Muscle layer of colon (tissue), 2 donors: ENCODE data around the gene ATG14.
A peak's percentile ranks its signal among the peaks of the same experiment; 100 is the strongest.
"Not testable (repeated sequence)": the region's sequence is repeated elsewhere in the genome, so short reads cannot be mapped to it uniquely, and the experiment has no call there.

Experiments used
- H3K27ac ChIP-seq: one replicate; pipeline ENCODE4 v1.7.0; 2013; ENCODE audit warnings: low read depth, mild to moderate bottlenecking, low read length, moderate library complexity
- H3K27me3 ChIP-seq, 2 donors: one replicate each; pipeline ENCODE4 v1.7.0; 2013; ENCODE audit warnings: low read length in 2 of 2, mild to moderate bottlenecking in 2 of 2; ENCODE audit not compliant: insufficient read depth in 2 of 2, control insufficient read depth in 1 of 2
- H3K36me3 ChIP-seq: one replicate; pipeline ENCODE4 v1.7.0; 2013; ENCODE audit warnings: mild to moderate bottlenecking, low read length; ENCODE audit not compliant: insufficient read depth
- H3K4me1 ChIP-seq: one replicate; pipeline ENCODE4 v1.7.0; 2013; ENCODE audit warnings: mild to moderate bottlenecking, low read length; ENCODE audit not compliant: insufficient read depth
- H3K4me3 ChIP-seq, 2 donors: one replicate each; pipeline ENCODE4 v1.7.0; 2013; ENCODE audit warnings: low read length in 2 of 2, low read depth in 1 of 2, mild to moderate bottlenecking in 1 of 2, moderate library complexity in 1 of 2
- H3K9ac ChIP-seq: one replicate; pipeline ENCODE4 v1.7.0; 2013; ENCODE audit warnings: low read length
- H3K9me3 ChIP-seq: one replicate; pipeline ENCODE4 v1.7.0; 2013; ENCODE audit warnings: mild to moderate bottlenecking, low read length
- donor health status: abdominal sarcoma.
- donor health status: Adenocarcinoma of cecum.

The ATG14 gene, protein sequence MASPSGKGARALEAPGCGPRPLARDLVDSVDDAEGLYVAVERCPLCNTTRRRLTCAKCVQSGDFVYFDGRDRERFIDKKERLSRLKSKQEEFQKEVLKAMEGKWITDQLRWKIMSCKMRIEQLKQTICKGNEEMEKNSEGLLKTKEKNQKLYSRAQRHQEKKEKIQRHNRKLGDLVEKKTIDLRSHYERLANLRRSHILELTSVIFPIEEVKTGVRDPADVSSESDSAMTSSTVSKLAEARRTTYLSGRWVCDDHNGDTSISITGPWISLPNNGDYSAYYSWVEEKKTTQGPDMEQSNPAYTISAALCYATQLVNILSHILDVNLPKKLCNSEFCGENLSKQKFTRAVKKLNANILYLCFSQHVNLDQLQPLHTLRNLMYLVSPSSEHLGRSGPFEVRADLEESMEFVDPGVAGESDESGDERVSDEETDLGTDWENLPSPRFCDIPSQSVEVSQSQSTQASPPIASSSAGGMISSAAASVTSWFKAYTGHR

GRCh38 chr14:55411426-55412389 is at the start of gene ATG14:
TSS of gene ATG14 (minus strand) at chr14:55411830. CDS start at chr14:55411822, 8 bp downstream.
- peak within 1 kb of the TSS; percentile 90 to 91 for H3K4me3 ChIP-seq
- peaks cover 15% of the 10 kb centered on the region for H3K4me1 ChIP-seq
- peak within 1 kb of the TSS; percentile 96 for H3K27ac ChIP-seq
- peak within 1 kb of the TSS; percentile 87 for H3K9ac ChIP-seq
- no peaks in the 10 kb centered on the region for H3K27me3 ChIP-seq
- H3K36me3 ChIP-seq, result no peaks in the 10 kb centered on the region
- no peaks in the 10 kb centered on the region for H3K9me3 ChIP-seq

DNA sequence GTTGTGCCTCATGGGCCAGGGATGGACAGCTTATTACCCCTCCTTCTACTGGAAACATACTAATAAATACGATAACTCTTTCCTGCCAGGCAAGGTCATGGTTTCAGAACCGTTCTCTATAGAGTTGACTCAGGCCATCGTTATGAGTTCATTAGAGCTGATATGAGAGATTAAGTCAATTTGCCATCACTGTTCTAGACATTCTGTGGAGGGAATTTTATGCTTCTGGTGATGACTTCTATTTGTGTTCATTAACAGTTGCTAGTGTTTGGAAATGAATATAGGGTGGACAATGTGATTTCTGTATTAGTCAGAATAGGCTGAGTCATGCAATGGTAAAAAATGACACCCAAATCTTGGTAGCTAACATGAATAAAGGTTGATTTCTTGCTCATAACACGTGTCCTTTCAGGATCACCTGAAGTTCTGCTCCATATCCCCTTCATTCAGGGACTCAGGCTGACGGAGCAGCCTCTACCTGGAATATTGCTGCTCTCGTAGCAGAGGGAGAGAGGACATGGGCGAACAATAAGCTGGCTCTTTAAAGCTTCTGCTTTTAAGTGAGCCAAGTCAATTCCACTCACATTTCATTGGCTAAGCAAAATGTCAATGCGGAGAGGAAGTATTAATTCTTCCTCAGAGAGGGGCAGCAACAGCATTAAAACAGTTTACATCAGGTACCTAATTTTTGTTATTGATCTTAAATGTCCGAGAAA is 47.3 kb upstream of the ATG14 start:
- Histone ChIP-seq H3K27me3 (no peaks in the 10 kb centered on the region), H3K4me3 (no peak overlapping the region), H3K9me3 (no peaks in the 10 kb centered on the region), H3K9ac (no peak overlapping the region), H3K27ac (no peak overlapping the region), H3K4me1 (peaks cover 10% of the 10 kb centered on the region), H3K36me3 (no peaks in the 10 kb centered on the region)

- H3K9ac ChIP-seq, result no peak overlapping the region
- H3K36me3 ChIP-seq, result no peaks in the 10 kb centered on the region
- H3K27ac ChIP-seq, result no peak overlapping the region
- no peaks in the 10 kb centered on the region for H3K27me3 ChIP-seq
- no peaks in the 10 kb centered on the region for H3K9me3 ChIP-seq
- H3K4me1 ChIP-seq, result peaks cover 14% of the 10 kb centered on the region
- H3K4me3 ChIP-seq, result no peak overlapping the region
Measured at GRCh38 chr14:55457496-55457895, 45.9 kb upstream of the ATG14 start.

DNA sequence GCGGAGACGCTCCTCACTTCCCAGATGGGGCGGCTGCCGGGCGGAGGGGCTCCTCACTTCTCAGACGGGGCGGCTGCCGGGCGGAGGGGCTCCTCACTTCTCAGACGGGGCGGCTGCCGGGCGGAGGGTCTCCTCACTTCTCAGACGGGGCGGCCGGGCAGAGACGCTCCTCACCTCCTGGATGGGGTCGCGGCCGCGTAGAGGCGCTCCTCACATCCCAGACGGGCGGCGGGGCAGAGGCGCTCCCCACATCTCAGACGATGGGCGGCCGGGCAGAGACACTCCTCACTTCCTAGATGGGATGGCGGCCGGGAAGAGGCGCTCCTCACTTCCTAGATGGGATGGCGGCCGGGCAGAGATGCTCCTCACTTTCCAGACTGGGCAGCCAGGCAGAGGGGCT is 44.8 kb upstream of the ATG14 start:
- peaks cover 14% of the 10 kb centered on the region for H3K4me1 ChIP-seq
- not testable (repeated sequence) for H3K36me3 ChIP-seq, H3K27ac ChIP-seq, H3K4me3 ChIP-seq, H3K9me3 ChIP-seq, H3K9ac ChIP-seq, H3K27me3 ChIP-seq

DNA sequence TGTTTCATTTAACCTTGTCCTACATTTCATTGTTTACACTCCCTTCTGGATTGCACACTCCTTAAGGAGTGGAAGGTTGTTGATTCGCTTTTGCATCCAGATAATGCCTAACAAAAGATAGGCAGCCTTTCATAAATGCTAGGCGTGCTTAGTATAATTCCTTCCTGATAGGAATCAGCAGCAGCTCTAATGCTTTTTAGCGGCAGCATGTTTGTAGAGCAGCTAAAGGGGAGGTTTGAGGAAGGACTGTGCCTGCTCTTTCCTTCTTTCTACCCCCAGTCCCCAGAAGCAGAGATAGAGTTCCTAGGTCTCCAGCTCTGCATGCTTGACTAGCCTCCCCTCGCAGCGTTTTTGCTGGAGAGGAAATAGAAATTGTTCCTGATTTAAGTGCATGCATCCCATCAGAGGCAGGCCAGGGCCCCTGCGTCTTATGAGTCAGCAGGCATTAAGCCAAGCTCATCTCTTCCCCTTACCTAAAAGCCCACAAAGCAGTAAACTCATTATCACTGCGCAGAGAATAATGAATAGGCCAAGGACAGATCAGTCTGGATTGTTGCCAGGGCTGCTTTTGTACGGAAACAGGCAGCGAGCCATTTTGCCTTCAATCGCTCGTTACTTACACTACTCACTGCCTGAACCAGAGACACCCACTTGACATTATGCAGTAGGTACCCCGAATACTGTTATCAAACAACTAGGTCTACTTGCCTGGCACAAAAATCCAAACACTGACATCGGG is 42.8 kb upstream of the ATG14 start:
- peak overlapping the region in 1 of 2 donors; percentile 35 for H3K4me3 ChIP-seq

GRCh38 chr14:55451950-55452349 is 40.3 kb upstream of the ATG14 start:
- Histone ChIP-seq H3K4me1 (peaks cover 21% of the 10 kb centered on the region), H3K36me3 (no peaks in the 10 kb centered on the region), H3K9ac (no peak overlapping the region), H3K9me3 (no peaks in the 10 kb centered on the region), H3K27ac (no peak overlapping the region), H3K27me3 (no peaks in the 10 kb centered on the region), H3K4me3 (no peak overlapping the region)

More for the DNA sequence above, 42.8 kb upstream of the ATG14 start:
- no peak overlapping the region for H3K9ac ChIP-seq
- H3K27me3 ChIP-seq, result no peaks in the 10 kb centered on the region
- peaks cover 14% of the 10 kb centered on the region for H3K4me1 ChIP-seq
- H3K36me3 ChIP-seq, result no peaks in the 10 kb centered on the region
- H3K9me3 ChIP-seq, result no peaks in the 10 kb centered on the region
- H3K27ac ChIP-seq, result peak overlapping the region; percentile 61

GRCh38 chr14:55451398-55451797 is 39.8 kb upstream of the ATG14 start:
- H3K27me3 ChIP-seq, result no peaks in the 10 kb centered on the region
- H3K4me3 ChIP-seq, result no peak overlapping the region
- no peak overlapping the region for H3K27ac ChIP-seq
- H3K9me3 ChIP-seq, result no peaks in the 10 kb centered on the region
- H3K9ac ChIP-seq, result no peak overlapping the region
- H3K36me3 ChIP-seq, result no peaks in the 10 kb centered on the region
- H3K4me1 ChIP-seq, result peaks cover 21% of the 10 kb centered on the region

- Histone ChIP-seq H3K27ac (no peak overlapping the region), H3K9me3 (no peaks in the 10 kb centered on the region), H3K9ac (no peak overlapping the region), H3K36me3 (no peaks in the 10 kb centered on the region), H3K4me3 (no peak overlapping the region), H3K27me3 (no peaks in the 10 kb centered on the region), H3K4me1 (peaks cover 21% of the 10 kb centered on the region)
Measured at GRCh38 chr14:55450987-55451386, 39.4 kb upstream of the ATG14 start.

DNA sequence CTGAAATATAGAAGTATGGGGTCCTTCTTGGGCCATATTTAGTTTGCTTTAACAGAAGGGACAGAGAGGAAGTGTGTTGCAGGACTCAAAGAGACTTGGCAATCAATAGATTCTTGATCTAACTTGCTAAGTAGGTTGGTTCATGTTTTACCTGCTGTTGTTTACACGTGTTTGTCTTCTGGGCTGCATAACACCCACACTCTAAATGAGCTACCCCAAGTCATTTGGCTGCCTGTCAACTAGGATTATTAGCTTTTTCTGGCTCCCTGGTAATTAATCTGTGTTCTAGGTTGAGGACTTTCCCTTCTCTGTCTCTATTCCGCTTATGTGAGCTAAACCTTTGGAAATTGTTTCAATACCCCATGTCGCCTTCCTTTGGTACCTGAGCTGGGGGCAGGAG is 38.9 kb upstream of the ATG14 start:
- peaks cover 21% of the 10 kb centered on the region for H3K4me1 ChIP-seq
- no peak overlapping the region for H3K27ac ChIP-seq
- no peaks in the 10 kb centered on the region for H3K36me3 ChIP-seq
- no peak overlapping the region for H3K9ac ChIP-seq
- H3K4me3 ChIP-seq, result no peak overlapping the region
- no peaks in the 10 kb centered on the region for H3K9me3 ChIP-seq
- no peaks in the 10 kb centered on the region for H3K27me3 ChIP-seq

DNA sequence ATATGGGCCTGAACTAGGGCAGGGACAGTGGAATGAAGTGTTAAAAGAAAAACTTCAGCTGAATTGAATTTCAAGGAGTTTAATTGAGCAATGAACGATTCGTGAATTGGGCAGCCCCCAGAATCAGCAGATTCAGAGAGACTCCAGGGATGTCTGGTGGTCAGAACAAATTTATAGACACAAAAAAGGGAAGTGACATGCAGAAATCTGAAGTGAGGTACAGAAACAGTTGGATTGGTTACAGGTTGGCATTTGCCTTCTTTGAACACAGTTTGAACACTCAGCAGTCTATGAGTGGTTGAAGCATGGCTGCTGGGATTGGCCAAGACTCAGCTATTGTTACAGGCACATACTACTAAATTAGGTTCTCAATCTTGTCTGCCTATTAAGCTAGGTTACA is 38.5 kb upstream of the ATG14 start:
- Histone ChIP-seq H3K27me3 (no peaks in the 10 kb centered on the region), H3K9me3 (no peaks in the 10 kb centered on the region), H3K4me3 (no peak overlapping the region), H3K27ac (no peak overlapping the region), H3K36me3 (no peaks in the 10 kb centered on the region), H3K9ac (no peak overlapping the region), H3K4me1 (peaks cover 21% of the 10 kb centered on the region)
